HG03175 (cell line): ENCODE results near the gene KIF2C.

Experiments
- ATAC-seq: cut with Tn5 transposase; IDR thresholded peaks from one replicate; pipeline ENCODE4 v1.9.1; 2021; ENCODE audit warnings: mild to moderate bottlenecking, moderate library complexity; ENCODE audit not compliant: unreplicated experiment

KIF2C gene

DNA sequence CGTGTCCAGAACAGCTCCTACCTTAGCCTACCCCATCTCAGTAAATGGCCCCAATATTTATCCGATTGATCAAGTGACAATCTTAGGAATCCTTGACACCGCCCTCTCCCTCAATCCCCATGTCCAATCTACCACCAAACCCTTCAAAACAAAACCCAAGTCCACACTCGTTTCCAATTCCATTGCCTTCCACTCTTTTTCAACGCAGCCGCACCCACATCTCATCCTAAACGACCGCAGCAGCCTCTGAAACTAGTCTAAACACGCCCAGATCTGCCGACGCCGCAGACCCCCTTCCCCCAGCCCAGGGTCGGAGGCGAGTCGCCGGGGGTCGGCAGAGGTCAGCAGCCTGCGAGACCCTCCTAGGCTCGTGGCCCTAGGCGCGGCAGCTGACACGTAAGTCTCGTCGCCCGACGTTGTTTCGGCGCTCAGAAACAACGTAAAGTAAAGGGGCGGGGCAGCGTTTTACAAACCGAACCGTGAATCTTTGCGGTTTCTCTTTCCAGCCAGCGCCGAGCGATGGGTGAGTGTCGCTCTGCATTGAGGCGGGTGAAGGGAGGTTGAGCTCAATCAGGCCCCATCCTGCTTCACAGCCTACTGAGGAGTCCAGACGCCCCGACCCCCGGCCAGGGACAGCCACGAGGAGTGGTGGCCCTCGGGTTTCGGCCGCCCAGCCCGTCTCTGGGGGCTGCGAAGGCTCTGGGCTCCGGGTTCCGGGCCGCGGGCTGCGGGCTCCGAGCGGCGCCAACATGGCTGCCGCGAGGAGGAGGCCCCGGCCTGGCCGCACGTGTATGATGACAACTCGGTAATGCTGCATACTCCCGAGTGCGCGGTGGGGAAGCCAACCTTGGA is 35.7 kb downstream of the KIF2C start, which contains the start of gene RPS8:
RPS8 (plus strand) TSS at position 463 of the 852 bp plus-strand sequence; CDS start at position 520, 57 bp downstream.
- peak; percentile 76 for ATAC-seq

DNA sequence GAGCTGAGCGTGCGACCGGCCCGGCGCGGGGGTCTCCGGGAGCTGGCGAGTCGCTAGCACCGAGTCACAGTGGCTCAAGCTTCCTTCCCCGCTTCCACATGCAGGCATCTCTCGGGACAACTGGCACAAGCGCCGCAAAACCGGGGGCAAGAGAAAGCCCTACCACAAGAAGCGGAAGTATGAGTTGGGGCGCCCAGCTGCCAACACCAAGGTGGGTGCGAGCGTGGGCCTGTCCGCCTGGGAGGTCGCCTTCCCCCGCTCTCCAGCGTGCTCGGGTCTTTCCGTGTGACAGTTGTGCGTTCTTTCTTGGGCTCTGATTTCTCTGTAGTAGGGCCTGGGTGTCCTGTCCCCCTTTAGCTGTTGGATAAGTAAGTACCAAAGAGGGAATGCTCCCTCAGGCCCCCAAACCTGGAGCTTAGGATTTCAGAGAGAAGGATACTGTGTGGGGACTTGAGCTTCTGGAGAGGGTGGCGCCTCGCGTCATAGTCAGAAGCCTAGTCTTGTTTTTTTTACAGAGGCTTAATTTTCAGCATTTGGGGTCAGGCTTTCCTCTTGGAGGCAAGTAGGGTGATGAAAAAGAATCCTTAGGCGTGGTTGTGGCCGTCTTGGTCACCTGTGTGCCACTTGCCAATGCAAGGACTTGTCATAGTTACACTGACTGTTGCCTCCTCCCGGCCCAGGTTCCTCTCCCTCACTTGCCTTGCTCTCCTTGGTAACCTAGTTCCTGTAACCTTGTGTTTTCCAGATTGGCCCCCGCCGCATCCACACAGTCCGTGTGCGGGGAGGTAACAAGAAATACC is 36.5 kb downstream of the KIF2C start:
- ATAC-seq: peak; percentile 21

DNA sequence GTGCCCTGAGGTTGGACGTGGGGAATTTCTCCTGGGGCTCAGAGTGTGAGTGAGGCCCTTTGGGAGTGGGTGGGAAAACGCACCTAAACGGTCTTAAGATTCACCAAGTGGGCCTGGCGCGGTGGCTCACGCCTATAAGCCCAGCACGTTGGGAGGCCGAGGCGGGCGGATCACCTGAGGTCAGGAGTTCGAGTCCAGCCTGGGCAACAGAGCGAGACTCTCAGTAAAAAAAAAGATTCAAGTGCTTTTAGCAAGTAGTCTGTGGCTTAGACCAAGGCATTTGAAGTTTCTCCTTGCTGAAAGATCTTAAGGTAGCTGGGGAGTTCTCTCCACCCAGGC is 37.1 kb downstream of the KIF2C start:
- no peak for ATAC-seq

DNA sequence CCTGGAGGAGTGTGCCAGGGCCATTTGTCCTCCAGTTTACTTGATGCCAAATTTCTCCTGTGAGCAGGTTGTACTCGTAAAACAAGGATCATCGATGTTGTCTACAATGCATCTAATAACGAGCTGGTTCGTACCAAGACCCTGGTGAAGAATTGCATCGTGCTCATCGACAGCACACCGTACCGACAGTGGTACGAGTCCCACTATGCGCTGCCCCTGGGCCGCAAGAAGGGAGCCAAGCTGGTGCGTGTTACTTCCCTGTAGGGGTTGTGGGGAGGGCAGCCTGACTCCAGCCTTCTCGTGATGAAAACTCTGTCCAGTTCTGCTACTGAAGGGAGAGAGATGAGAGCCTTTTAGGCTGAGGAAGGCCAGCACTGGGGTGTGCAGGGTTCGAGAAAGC is 37.9 kb downstream of the KIF2C start:
- no peak for ATAC-seq

DNA sequence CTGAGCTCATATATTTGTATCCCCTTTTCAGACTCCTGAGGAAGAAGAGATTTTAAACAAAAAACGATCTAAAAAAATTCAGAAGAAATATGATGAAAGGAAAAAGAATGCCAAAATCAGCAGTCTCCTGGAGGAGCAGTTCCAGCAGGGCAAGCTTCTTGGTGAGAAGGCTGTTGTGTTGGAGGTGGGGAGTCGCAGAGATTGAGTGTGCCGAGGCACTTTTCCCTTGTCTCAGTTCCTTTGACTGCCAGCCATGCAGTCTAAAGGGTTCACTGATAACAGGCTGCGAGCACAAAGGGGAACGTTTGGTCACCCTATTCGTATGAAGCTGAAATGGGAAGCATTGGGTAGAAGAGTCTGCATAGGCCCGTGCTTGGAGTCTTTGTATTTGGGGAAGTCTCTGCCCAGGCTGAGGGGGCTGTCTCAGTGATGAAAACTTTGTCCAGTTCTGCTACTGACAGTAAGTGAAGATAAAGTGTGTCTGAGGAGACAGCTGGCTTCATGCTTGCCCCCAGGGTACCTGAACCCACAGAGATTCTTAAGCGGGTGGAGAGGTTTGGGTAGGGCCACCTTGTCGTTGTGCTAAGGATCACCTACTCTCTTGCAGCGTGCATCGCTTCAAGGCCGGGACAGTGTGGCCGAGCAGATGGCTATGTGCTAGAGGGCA is 38.5 kb downstream of the KIF2C start:
- no peak for ATAC-seq

DNA sequence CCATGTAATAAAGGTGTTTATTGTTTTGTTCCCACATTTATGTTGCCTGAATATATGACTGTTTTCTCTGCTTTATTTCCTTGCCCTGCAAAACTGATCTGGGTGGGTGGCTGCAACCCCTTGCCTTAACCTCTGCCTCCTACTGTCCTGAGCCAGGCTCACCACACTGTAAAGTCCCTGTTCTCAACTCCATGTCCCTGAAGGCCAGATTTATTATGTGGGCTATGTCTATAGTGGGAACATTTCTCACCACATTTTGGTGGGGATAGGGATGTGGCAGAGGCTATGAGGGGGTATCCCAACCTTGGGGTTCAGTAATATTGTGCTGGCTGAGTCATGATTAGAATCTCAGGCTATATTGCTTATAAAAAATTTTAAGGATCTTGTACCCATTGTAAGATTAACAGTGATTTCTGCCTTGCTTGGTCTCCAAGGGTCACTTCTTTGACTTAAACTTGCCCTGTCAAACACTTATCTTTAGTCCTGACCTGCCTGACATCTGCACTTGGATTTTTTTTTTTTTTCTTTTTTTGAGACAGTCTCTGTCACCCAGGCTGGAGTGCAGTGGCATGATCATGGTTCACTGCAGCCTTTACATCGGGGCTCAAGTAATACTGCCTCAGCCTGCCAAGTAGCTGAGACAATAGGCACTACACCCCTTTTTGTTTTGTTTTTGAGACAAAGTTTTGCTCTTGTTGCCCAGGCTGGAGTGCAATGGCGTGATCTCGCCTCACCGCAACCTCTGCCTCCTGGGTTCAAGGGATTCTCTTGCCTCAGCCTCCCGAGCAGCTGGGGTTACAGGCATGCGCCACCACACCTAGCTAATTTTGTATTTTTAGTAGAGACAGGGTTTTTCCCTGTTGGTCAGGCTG is 39.3 kb downstream of the KIF2C start:
- no peak for ATAC-seq

DNA sequence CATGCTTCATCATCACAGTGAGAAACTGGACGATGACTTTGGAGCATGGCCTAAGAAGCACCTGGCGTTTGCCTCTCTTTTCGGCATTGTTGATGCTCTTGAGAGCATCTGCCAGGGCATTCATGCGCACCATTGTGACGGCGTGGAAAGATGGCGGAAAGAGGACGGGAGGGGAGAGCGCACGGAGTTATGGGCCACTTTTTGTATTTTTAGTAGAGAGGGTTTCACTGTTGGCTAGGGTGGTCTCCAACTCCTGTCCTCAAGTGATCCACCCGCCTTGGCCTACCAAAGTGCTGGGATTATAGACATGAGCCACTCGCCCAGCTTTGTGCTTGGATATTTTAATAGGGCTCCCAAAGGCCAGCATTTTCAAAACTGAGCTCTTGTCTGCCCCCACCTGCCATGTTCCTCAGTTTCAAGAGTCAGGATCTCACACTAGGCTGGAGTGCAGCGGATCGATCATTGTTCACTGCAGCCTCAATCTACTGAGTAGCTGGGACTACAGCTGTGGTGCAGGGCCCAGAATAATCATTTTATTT is 41.0 kb downstream of the KIF2C start:
- ATAC-seq: no peak

DNA sequence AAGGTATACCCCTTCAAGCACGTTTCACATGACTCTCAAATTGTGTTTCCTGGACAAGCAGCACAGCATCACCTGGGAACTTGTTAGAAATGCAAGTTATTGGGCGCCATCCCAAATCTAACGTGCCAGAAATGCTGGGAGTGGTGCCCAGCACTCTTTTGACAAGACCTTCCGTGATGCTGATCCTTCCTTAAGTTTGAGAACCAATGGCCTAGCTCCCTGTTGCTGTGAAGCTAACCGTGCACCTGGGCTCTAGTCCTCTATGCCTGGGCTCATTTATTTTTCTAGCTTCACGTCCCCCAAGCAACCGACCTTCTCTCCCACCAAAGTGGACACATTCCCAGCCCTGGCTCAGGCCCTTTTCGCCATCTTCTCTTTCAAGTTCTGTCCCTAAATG is 44.1 kb downstream of the KIF2C start:
- ATAC-seq: no peak

DNA sequence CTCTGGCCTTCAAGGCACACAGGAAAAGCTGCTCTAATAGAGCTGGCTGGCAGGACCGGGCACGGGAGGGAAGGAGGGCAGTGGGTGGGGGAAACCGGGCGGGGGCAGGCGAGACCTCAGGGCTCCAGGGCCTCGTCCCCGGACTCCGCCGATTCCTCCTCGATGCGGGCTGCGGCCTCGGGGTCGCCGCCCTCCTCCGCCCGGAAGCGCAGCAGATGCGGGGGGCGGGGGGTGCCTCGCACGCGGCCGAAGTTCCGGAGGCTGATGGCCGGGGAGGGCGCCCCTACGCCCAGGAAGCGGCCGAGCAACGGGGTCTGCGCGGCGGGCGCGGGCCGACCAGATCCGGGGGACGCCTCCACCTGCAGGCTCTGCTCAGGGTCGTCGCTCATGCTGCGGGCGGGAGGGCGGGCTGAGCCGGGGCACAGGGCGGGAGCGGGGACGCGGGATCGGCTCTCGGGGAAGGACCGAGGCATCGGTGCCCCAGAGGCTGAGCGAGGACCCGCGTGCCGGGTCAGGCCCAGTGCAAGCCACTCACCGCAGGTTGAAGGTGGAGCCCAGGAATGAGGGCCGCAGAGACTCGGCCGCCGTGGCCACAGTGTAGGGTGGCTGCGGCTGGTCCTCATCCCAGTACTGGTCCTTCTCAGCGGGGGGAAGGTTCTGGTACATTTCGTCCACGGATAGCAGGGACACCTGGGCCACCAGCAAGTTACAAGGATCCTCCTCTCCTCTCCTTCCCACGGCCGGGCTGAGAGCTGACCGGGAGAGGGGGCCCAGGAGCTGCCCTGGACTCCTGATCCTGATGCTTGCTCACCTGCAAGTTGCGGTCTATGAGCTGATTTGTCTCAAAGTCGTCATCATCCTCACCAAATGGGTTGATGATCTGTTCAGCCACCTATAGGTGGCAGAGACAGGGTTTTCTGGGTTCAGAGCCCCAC is 44.7 kb downstream of the KIF2C start:
- ATAC-seq: no peak

DNA sequence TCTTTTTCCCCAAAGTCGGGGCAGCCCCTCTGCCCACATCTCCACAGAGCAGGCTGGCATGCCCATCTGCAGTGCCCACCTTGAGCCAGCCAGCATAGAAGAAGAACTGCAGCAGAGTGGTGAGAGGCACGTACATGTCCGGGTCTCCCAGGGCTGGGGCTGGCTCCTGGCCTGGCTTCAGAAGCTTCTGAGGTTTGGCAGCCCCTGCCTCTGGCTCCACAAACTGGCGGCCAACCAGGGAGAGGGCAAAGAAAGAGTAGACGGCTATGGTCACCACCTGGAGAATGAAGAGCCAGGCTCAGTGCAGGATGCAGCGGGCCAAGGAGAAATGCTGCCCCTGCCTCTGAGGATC is 45.4 kb downstream of the KIF2C start:
- no peak for ATAC-seq

DNA sequence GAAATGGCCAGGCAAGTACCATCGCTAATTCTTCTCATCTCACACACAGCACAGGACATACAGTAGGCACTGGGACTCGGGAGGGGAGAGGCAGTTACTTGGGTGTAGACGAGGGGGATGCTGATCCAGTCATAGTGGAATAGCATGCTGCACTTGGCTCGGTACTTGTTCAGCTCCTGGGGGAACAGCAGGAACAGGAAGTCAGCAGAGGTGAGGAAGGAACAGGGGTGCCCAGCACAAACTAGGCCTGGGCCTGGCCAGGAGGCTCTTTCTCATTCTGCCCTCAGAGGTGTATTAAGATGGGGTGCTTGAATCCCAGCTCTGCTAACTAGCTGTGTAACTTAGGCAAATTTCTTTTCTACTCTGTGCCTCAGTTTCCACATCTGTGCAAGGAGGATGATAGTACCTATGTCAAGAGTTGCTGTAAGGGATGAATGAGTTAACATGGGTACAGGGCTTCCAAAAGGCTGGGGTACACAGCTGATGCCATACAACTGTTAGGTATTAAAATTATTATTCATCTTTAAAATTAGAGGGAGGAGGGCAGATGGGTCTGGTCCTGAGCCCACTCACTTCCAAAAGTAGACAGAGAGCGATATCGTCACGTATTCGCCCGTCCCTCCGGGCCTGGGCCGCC is 46.0 kb downstream of the KIF2C start:
- ATAC-seq: peak; percentile 5

DNA sequence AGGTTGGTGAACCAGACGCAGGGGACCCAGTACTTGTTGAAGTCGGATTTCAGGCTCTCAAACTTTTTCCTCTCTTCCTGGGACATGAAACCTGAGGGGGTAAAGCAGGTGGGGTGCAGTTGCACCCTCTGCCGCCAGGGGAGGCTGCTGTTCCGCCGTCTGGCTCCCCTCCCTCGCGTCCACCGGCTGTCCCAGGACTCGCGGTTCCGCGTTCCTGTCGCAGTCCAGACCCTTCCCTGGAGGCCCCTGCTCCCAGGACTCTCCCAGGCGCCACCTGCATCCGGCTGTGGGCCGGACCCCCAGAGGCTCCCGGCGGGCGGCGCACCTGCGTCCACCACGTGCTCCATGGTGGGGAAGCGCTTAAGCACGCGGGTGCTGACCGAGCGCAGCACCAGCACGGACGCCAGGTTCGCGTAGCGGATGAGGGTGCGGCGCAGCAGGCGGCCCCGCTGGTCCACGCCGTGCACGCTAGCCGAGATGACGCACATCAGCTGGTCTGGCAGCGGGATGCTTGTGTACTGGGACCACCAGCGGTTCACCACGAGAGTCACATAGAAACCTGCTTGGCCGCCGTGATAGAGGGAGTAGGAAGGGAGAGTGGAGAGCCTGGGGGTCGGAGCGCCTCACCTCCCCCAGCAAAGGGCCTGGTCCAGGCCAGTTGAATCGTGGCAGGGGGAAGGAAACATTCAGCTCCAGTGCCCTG is 46.7 kb downstream of the KIF2C start:
- ATAC-seq: peak; percentile 57

DNA sequence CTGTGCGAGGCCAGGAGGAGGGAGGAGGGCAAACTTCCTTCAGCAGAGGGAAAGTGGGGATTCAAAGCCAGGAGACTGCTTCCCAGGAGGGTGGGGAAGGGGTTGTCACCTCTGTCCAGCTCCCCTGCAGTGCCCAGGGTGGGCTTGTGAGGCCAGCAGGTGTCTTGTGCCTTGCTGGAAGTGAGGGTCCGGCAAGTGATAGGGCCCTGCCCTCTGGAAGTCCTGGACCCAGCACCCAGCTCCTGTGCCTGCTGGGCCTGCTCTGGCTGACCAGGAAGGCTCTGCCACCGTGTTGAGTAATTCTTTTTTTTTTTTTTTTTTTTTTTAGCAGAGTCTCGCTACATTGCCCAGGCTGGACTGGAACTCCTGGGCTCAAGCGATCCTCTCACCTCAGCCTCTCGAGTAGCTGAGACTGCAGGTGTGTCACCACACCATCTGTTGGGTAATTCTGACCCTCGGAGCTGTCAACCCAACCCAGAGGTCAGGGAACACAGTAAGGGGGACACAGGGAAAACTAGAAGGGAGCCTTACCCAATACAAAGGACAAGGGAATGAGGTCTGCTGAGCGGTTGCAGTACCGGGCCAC is 47.3 kb downstream of the KIF2C start:
- ATAC-seq: no peak

DNA sequence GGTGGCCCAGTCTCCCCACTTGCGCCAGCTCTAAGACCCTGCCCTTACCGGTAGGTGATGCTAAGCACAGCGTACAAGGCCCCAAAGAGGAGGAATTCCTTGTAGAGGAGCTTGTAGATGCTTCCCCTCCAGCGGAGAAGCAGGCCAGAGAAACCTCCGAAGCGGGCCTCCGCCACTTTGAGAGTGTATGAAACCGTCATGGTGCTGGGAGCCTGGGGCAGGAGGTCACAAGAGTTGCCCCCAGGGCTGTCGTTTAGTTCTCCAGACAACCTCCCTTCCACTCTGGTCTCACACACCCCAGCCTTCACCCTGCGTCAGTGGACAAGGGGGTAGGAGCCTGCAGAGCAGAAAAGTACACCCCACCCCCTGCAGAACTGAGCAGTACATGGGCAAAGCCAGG is 47.9 kb downstream of the KIF2C start:
- no peak for ATAC-seq

DNA sequence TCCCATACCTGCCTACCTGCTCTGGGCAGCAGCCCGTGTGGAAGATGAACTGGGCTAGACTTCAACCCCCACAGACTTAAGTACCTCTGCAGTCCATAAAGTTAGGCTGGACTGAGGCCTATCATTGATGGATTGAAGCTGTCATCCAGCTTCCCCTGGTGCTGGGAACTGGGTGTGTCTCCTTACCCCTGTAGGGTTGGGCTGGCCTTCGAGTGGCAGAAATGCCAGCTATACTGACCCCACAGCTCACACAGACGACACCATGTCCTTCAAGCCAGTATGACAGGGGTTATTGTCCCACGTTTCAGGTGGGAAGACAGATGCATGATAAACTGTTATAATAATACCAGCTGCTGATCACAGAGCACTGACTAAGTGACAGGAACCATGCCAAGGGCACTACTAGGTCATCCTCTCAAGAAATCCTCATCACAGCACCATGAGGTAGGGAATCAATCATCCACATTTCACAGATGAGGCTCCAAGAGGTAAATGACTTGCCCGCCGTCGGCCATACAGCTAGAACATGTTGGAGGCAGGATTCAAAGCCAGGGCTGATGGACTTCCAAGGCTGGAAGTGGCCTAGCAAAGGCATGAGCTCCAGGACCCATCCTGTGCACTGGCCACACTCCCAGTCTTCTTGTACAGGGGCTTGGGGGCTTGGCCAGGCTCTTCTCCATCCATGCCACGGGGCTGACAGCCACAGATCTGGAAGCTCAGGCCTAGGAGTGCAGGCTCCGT is 48.7 kb downstream of the KIF2C start, which contains the start of gene BEST4:
BEST4 (minus strand) TSS at position 51 of the 741 bp plus-strand sequence. CDS start 465 bp downstream, outside the sequence.
- no peak for ATAC-seq

DNA sequence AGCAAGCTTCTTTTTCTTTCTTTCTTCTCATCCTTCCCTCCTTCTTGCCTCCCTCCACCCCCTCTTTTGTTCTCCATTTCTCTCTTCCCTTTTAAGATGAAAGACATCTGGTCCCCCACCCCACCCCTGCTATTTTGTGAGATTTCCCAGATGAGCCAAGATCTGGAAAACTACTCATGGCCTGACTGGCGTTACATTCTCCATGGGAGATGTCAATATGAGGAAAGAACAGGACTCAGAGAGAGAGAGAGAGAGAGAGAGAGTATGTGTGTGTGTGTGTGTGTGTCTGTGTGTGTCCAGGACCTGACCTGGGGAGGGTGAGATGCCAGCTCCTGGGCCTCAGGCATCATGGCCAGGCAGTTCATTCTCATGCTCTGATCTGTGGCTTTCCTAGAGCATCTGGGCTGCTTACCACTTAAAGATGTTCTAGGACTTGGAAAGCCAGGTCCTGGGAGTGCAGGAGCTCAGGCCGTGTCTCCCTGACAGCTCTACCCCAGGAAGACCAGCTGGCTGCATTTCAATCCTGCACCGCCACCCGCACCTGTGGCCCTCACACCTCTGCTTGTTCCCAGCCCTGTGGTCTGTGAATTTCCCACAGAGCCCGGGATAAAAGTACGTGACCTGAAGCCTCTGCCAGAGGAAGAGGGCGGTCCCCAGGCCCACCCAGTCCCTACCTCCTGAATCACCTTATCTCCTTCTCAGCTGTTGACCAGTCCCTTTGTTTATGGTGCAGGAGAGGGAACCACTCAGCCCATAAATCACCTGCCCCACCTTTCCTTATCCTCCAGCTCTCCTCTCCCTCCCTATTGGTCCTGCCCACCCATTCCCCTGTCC is 51.5 kb downstream of the KIF2C start:
- no peak for ATAC-seq
